COLO829 (cell line): ENCODE results near the gene WDR7.

ENCODE experiments used
- DNase-seq: peaks from one replicate; pipeline ENCODE4 v3.0.0; 2012; ENCODE audit warnings: low spot score

Gene WDR7

GRCh38 chr18:56803051-56803450 lies 151.9 kb downstream of the WDR7 start:
- no peak for DNase-seq

- DNase-seq = no peak
These were observed 153.2 kb downstream of the WDR7 start for GRCh38 chr18:56804395-56804794.

GRCh38 chr18:56807901-56808300 lies 156.7 kb downstream of the WDR7 start:
- DNase-seq = no peak

GRCh38 chr18:56812674-56813073 lies 161.5 kb downstream of the WDR7 start:
- DNase-seq = no peak

- DNase-seq = peak; percentile 35
These were observed 164.8 kb downstream of the WDR7 start for GRCh38 chr18:56815926-56816325.

- DNase-seq = no peak
These were observed 172.9 kb downstream of the WDR7 start for GRCh38 chr18:56823986-56824565.

GRCh38 chr18:56825321-56825720 lies 174.2 kb downstream of the WDR7 start:
- no peak for DNase-seq

- DNase-seq = no peak
These were observed 174.7 kb downstream of the WDR7 start for GRCh38 chr18:56825878-56826277.

- DNase-seq = no peak
These were observed 180.8 kb downstream of the WDR7 start for GRCh38 chr18:56831988-56832387.

- no peak for DNase-seq
These were observed 184.2 kb downstream of the WDR7 start for GRCh38 chr18:56835331-56835730.

- DNase-seq = no peak
These were observed 185.0 kb downstream of the WDR7 start for GRCh38 chr18:56836173-56836572.

GRCh38 chr18:56841836-56842235 lies 190.7 kb downstream of the WDR7 start:
- no peak for DNase-seq

GRCh38 chr18:56843241-56843640 lies 192.1 kb downstream of the WDR7 start:
- DNase-seq = no peak

GRCh38 chr18:56844556-56844955 lies 193.4 kb downstream of the WDR7 start:
- DNase-seq = no peak

GRCh38 chr18:56851774-56852173 lies 200.6 kb downstream of the WDR7 start:
- no peak for DNase-seq

- no peak for DNase-seq
These were observed 202.8 kb downstream of the WDR7 start for GRCh38 chr18:56853961-56854360.

GRCh38 chr18:56861244-56861643 lies 210.1 kb downstream of the WDR7 start:
- no peak for DNase-seq

- DNase-seq = no peak
These were observed 218.1 kb downstream of the WDR7 start for GRCh38 chr18:56869189-56869777.

GRCh38 chr18:56870982-56871381 lies 219.8 kb downstream of the WDR7 start:
- no peak for DNase-seq

- no peak for DNase-seq
These were observed 221.0 kb downstream of the WDR7 start for GRCh38 chr18:56872140-56872539.

- no peak for DNase-seq
These were observed 222.4 kb downstream of the WDR7 start for GRCh38 chr18:56873441-56874140.

- DNase-seq = no peak
These were observed 227.6 kb downstream of the WDR7 start for GRCh38 chr18:56878711-56879110.

- no peak for DNase-seq
These were observed 233.4 kb downstream of the WDR7 start for GRCh38 chr18:56884511-56884910.

GRCh38 chr18:56888978-56889377 lies 237.8 kb downstream of the WDR7 start:
- no peak for DNase-seq
